Peyer's patch (tissue), 4 donors: ENCODE results near the gene ERC1. TPM values are rescaled to one million over a fixed set of nuclear protein-coding genes. Genes with fewer than 3 reads are reported as not detected.

ENCODE experiments used
- DNase-seq, 3 donors: peaks; one replicate each; pipeline ENCODE4 v3.0.0-alpha.2; 2017 to 2019
- H3K27ac ChIP-seq, 4 donors: fragments of 200-600 bp; sonication (generic); one replicate each; pipeline ENCODE4 v1.5.1; 2016 to 2019
- H3K27me3 ChIP-seq, 2 donors: fragments of 200-600 bp; sonication (generic); one replicate each; pipeline ENCODE4 v1.5.1; 2019
- H3K36me3 ChIP-seq, 3 donors: fragments of 200-600 bp; sonication (generic); one replicate each; pipeline ENCODE4 v1.5.1; 2016 to 2019
- H3K4me1 ChIP-seq, 4 donors: fragments of 200-600 bp; sonication (generic); one replicate each; pipeline ENCODE4 v1.5.1; 2016 to 2019
- H3K4me3 ChIP-seq, 4 donors: fragments of 200-600 bp; sonication (generic); 1 replicate in 3 of 4; 2 replicates in 1 of 4; pipeline ENCODE4 v1.5.1; 2016 to 2019; ENCODE audit warnings: mild to moderate bottlenecking in 1 of 4
- H3K9me3 ChIP-seq, 4 donors: fragments of 200-600 bp; sonication (generic); one replicate each; pipeline ENCODE4 v1.5.1; 2016 to 2019; ENCODE audit warnings: mild to moderate bottlenecking in 1 of 4
- CTCF ChIP-seq, 6 experiments: fragments of 450-650 bp in 4 of 6; fragments of 200-600 bp in 2 of 6; sonication (generic) in 1 of 6; IDR thresholded peaks; one replicate each; pipeline ENCODE4 v1.5.1; 2017 to 2019; ENCODE audit warnings: antibody characterized with exemption in 6 of 6, mild to moderate bottlenecking in 3 of 6, moderate library complexity in 1 of 6
- POLR2A ChIP-seq, 2 donors: fragments of 450-650 bp; IDR thresholded peaks; one replicate each; pipeline ENCODE4 v1.5.1; 2017; ENCODE audit warnings: antibody characterized with exemption in 2 of 2, mild to moderate bottlenecking in 2 of 2, moderate library complexity in 2 of 2
- total RNA-seq, 4 donors: library from RNA; depleted of rRNA; stranded (reverse); fragments of >200 nt; gene quantifications; one replicate each; pipeline ENCODE4 v1.1.0, GENCODE V29; 2016

The ERC1 gene
- total RNA-seq, 4 donors from 2014 or later, result 26.5 to 184 (median 31.7) TPM

DNA sequence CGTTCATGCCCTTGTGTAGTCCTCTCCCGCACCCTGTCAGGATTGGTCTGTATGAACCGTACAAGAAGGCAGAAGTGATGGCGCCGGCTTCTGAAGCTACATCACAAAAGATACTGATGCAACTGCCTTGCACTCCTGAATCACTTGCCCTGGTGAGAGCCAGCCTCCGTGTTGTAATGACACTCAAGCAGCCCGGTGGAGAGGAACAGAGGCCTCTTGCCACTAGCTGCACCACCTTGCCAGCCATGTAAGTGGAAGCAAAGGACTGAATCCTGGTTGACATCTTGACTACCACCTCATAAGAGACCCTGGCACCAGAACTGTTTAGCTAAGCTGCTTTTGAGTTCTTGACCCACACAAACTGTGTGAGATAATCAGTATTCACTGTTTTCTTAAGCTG, 266.0 kb downstream of the ERC1 start:
- no peaks in the 10 kb centered on the region for H3K27me3 ChIP-seq
- H3K9me3 ChIP-seq, result no peaks in the 10 kb centered on the region
- H3K4me3 ChIP-seq, result no peak overlapping the region

GRCh38 chr12:1262011-1262410, 271.0 kb downstream of the ERC1 start:
- no peak for DNase-seq
- H3K4me3 ChIP-seq, result no peak overlapping the region
- H3K27me3 ChIP-seq, result no peaks in the 10 kb centered on the region

More for the DNA sequence above, 266.0 kb downstream of the ERC1 start:
- Histone ChIP-seq H3K27ac (no peak overlapping the region), H3K4me1 (no peaks in the 10 kb centered on the region), H3K36me3 (no peaks in the 10 kb centered on the region)
- no peak for TF ChIP-seq CTCF (IDR thresholded peaks at IDR 0.05)
- no peak for TF ChIP-seq POLR2A (IDR thresholded peaks at IDR 0.05)
- DNase-seq, result no peak

DNA sequence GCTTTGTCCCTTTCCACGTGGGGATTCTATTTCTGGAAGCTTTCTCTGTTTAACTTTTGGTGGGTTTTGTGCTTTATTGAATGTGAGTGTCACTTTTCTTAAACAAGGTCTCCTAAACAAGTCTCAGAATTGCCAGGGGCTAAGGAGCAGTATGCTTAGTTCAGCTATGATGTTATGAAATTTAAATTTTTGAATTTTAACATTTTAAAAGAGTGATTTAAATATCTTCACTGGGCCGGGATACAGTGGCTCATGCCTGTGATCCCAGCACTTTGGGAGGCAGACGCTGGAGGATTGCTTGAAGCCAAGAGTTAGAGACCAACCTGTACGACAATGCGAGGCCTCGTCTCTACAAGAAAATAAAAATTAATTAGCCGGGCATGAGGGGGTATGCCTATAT, 276.2 kb downstream of the ERC1 start:
- Histone ChIP-seq H3K27me3 (no peaks in the 10 kb centered on the region), H3K36me3 (peaks cover 0 to 5% (median 0%) of the 10 kb centered on the region in 3 donors), H3K9me3 (no peaks in the 10 kb centered on the region), H3K4me1 (no peaks in the 10 kb centered on the region), H3K4me3 (no peak overlapping the region), H3K27ac (no peak overlapping the region)
- no peak for DNase-seq
- no peak for TF ChIP-seq CTCF (IDR thresholded peaks at IDR 0.05)
- no peak for TF ChIP-seq POLR2A (IDR thresholded peaks at IDR 0.05)

More at GRCh38 chr12:1262011-1262410, 271.0 kb downstream of the ERC1 start:
- TF ChIP-seq POLR2A (IDR thresholded peaks at IDR 0.05) (no peak), CTCF (IDR thresholded peaks at IDR 0.05) (no peak)
- H3K4me1 ChIP-seq, result no peaks in the 10 kb centered on the region
- H3K27ac ChIP-seq, result no peak overlapping the region
- peaks cover 0 to 5% (median 0%) of the 10 kb centered on the region in 3 donors for H3K36me3 ChIP-seq
- H3K9me3 ChIP-seq, result no peaks in the 10 kb centered on the region

GRCh38 chr12:1272142-1272541, 281.1 kb downstream of the ERC1 start:
- Histone ChIP-seq H3K4me3 (no peak overlapping the region), H3K36me3 (no peaks in the 10 kb centered on the region), H3K27me3 (no peaks in the 10 kb centered on the region), H3K9me3 (no peaks in the 10 kb centered on the region), H3K4me1 (no peaks in the 10 kb centered on the region), H3K27ac (no peak overlapping the region)
- no peak for DNase-seq
- TF ChIP-seq CTCF (IDR thresholded peaks at IDR 0.05), result no peak
- no peak for TF ChIP-seq POLR2A (IDR thresholded peaks at IDR 0.05)

- no peaks in the 10 kb centered on the region for H3K9me3 ChIP-seq
- no peaks in the 10 kb centered on the region for H3K4me1 ChIP-seq
- H3K27ac ChIP-seq, result no peak overlapping the region
- DNase-seq, result no peak
- no peak overlapping the region for H3K4me3 ChIP-seq
- H3K36me3 ChIP-seq, result no peaks in the 10 kb centered on the region
- H3K27me3 ChIP-seq, result no peaks in the 10 kb centered on the region
- TF ChIP-seq POLR2A (IDR thresholded peaks at IDR 0.05), result no peak
- TF ChIP-seq CTCF (IDR thresholded peaks at IDR 0.05), result no peak
Observed at GRCh38 chr12:1273051-1273450, 282.0 kb downstream of the ERC1 start.

DNA sequence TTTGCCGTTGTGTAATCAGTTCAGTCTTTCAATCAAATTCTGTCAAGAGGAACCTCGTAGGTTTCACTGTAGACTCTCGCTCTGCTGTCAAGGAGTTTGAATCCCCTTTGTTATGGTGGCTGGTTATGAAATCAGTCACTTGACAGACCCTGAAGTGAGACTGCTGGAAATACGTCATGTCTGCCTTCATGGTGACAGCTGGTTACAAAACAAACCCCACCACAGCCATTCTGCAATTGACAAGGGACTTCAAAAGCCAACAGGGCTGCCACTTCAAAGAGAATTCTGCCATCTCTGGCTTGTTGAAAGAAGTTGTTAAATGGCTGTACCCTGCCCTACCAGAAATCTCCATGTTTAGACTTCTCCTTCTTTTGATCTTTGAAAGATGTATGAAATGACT, 286.9 kb downstream of the ERC1 start:
- Histone ChIP-seq H3K4me1 (no peaks in the 10 kb centered on the region), H3K4me3 (no peak overlapping the region), H3K9me3 (no peaks in the 10 kb centered on the region), H3K27me3 (no peaks in the 10 kb centered on the region), H3K27ac (no peak overlapping the region), H3K36me3 (no peaks in the 10 kb centered on the region)
- TF ChIP-seq CTCF (IDR thresholded peaks at IDR 0.05), result no peak
- TF ChIP-seq POLR2A (IDR thresholded peaks at IDR 0.05), result no peak
- DNase-seq, result no peak
